Activated naive CD4-positive, alpha-beta T cell treated with anti-CD3 and anti-CD28 coated beads, Interleukin-2, amount 50 U/mL, for 16 hours (primary cell): ENCODE data around the gene AGMO.

Experiments
- DNase-seq: peaks from one replicate; pipeline ENCODE4 v3.0.0-alpha.2; 2020

The AGMO gene

GRCh38 chr7:15561835-15562234 lies at the start of gene AGMO:
AGMO (minus strand) TSS chr7:15562015.
- DNase-seq = no peak

GRCh38 chr7:15610503-15610902 lies 48.7 kb upstream of the AGMO start:
- no peak for DNase-seq

- no peak for DNase-seq
These were observed 47.5 kb upstream of the AGMO start for GRCh38 chr7:15609287-15609686.

- no peak for DNase-seq
These were observed 45.9 kb upstream of the AGMO start for GRCh38 chr7:15607529-15608210.

GRCh38 chr7:15606561-15606960 lies 44.7 kb upstream of the AGMO start:
- DNase-seq = no peak

GRCh38 chr7:15604166-15604565 lies 42.4 kb upstream of the AGMO start:
- no peak for DNase-seq

- DNase-seq = no peak
These were observed 41.3 kb upstream of the AGMO start for GRCh38 chr7:15603124-15603523.

GRCh38 chr7:15602236-15602635 lies 40.4 kb upstream of the AGMO start:
- DNase-seq = no peak

GRCh38 chr7:15601175-15601574 lies 39.4 kb upstream of the AGMO start:
- no peak for DNase-seq

GRCh38 chr7:15600298-15600697 lies 38.5 kb upstream of the AGMO start:
- no peak for DNase-seq

GRCh38 chr7:15594461-15594860 lies 32.6 kb upstream of the AGMO start:
- DNase-seq = no peak

- DNase-seq = no peak
These were observed 31.6 kb upstream of the AGMO start for GRCh38 chr7:15593382-15593781.

- DNase-seq = no peak
These were observed 24.5 kb upstream of the AGMO start for GRCh38 chr7:15586266-15586665.

GRCh38 chr7:15584575-15584974 lies 22.8 kb upstream of the AGMO start:
- DNase-seq = no peak

GRCh38 chr7:15582773-15583172 lies 21.0 kb upstream of the AGMO start:
- no peak for DNase-seq

GRCh38 chr7:15581352-15581951 lies 19.6 kb upstream of the AGMO start:
- no peak for DNase-seq

GRCh38 chr7:15580604-15581351 lies 19.0 kb upstream of the AGMO start:
- no peak for DNase-seq

- DNase-seq = no peak
These were observed 15.8 kb upstream of the AGMO start for GRCh38 chr7:15577600-15577999.

GRCh38 chr7:15571301-15571878 lies 9.6 kb upstream of the AGMO start:
- DNase-seq = no peak

- no peak for DNase-seq
These were observed 5.8 kb upstream of the AGMO start for GRCh38 chr7:15567652-15568051.

GRCh38 chr7:15567036-15567435 lies 5.2 kb upstream of the AGMO start:
- DNase-seq = no peak

GRCh38 chr7:15566476-15566875 lies 4.7 kb upstream of the AGMO start:
- DNase-seq = no peak

GRCh38 chr7:15560968-15561367 lies 847 bp downstream of the AGMO start:
- DNase-seq = no peak

- DNase-seq = no peak
These were observed 2.3 kb downstream of the AGMO start for GRCh38 chr7:15559416-15559928.
